ENCODE measurements around the gene EDC3. TPM values are rescaled to one million over a fixed set of nuclear protein-coding genes. Genes with fewer than 3 reads are reported as not detected.

EDC3 gene
- total and polyA plus RNA-seq, 2 experiments from 2014 or later, result 13.8 to 26.5 TPM

GRCh38 chr15:74696398-74696729 is 540 bp upstream of the EDC3 start (continued):
- TF ChIP-seq, protein P1, sequence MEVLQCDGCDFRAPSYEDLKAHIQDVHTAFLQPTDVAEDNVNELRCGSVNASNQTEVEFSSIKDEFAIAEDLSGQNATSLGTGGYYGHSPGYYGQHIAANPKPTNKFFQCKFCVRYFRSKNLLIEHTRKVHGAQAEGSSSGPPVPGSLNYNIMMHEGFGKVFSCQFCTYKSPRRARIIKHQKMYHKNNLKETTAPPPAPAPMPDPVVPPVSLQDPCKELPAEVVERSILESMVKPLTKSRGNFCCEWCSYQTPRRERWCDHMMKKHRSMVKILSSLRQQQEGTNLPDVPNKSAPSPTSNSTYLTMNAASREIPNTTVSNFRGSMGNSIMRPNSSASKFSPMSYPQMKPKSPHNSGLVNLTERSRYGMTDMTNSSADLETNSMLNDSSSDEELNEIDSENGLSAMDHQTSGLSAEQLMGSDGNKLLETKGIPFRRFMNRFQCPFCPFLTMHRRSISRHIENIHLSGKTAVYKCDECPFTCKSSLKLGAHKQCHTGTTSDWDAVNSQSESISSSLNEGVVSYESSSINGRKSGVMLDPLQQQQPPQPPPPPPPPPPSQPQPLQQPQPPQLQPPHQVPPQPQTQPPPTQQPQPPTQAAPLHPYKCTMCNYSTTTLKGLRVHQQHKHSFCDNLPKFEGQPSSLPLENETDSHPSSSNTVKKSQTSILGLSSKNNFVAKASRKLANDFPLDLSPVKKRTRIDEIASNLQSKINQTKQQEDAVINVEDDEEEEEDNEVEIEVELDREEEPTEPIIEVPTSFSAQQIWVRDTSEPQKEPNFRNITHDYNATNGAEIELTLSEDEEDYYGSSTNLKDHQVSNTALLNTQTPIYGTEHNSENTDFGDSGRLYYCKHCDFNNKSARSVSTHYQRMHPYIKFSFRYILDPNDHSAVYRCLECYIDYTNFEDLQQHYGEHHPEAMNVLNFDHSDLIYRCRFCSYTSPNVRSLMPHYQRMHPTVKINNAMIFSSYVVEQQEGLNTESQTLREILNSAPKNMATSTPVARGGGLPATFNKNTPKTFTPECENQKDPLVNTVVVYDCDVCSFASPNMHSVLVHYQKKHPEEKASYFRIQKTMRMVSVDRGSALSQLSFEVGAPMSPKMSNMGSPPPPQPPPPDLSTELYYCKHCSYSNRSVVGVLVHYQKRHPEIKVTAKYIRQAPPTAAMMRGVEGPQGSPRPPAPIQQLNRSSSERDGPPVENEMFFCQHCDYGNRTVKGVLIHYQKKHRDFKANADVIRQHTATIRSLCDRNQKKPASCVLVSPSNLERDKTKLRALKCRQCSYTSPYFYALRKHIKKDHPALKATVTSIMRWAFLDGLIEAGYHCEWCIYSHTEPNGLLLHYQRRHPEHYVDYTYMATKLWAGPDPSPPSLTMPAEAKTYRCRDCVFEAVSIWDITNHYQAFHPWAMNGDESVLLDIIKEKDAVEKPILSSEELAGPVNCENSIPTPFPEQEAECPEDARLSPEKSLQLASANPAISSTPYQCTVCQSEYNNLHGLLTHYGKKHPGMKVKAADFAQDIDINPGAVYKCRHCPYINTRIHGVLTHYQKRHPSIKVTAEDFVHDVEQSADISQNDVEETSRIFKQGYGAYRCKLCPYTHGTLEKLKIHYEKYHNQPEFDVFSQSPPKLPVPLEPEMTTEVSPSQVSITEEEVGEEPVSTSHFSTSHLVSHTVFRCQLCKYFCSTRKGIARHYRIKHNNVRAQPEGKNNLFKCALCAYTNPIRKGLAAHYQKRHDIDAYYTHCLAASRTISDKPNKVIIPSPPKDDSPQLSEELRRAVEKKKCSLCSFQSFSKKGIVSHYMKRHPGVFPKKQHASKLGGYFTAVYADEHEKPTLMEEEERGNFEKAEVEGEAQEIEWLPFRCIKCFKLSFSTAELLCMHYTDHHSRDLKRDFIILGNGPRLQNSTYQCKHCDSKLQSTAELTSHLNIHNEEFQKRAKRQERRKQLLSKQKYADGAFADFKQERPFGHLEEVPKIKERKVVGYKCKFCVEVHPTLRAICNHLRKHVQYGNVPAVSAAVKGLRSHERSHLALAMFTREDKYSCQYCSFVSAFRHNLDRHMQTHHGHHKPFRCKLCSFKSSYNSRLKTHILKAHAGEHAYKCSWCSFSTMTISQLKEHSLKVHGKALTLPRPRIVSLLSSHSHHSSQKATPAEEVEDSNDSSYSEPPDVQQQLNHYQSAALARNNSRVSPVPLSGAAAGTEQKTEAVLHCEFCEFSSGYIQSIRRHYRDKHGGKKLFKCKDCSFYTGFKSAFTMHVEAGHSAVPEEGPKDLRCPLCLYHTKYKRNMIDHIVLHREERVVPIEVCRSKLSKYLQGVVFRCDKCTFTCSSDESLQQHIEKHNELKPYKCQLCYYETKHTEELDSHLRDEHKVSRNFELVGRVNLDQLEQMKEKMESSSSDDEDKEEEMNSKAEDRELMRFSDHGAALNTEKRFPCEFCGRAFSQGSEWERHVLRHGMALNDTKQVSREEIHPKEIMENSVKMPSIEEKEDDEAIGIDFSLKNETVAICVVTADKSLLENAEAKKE (CRISPR knock-in tag; IDR thresholded peaks at IDR 0.05), result no peak
- TF ChIP-seq NANOG (IDR thresholded peaks at IDR 0.05; ENCODE audit: borderline replicate concordance) (no peak), EZH2phosphoT487 (IDR thresholded peaks at IDR 0.05; ENCODE audit: unreplicated experiment) (no peak)
- TF ChIP-seq, protein P2, sequence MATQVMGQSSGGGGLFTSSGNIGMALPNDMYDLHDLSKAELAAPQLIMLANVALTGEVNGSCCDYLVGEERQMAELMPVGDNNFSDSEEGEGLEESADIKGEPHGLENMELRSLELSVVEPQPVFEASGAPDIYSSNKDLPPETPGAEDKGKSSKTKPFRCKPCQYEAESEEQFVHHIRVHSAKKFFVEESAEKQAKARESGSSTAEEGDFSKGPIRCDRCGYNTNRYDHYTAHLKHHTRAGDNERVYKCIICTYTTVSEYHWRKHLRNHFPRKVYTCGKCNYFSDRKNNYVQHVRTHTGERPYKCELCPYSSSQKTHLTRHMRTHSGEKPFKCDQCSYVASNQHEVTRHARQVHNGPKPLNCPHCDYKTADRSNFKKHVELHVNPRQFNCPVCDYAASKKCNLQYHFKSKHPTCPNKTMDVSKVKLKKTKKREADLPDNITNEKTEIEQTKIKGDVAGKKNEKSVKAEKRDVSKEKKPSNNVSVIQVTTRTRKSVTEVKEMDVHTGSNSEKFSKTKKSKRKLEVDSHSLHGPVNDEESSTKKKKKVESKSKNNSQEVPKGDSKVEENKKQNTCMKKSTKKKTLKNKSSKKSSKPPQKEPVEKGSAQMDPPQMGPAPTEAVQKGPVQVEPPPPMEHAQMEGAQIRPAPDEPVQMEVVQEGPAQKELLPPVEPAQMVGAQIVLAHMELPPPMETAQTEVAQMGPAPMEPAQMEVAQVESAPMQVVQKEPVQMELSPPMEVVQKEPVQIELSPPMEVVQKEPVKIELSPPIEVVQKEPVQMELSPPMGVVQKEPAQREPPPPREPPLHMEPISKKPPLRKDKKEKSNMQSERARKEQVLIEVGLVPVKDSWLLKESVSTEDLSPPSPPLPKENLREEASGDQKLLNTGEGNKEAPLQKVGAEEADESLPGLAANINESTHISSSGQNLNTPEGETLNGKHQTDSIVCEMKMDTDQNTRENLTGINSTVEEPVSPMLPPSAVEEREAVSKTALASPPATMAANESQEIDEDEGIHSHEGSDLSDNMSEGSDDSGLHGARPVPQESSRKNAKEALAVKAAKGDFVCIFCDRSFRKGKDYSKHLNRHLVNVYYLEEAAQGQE (IDR thresholded peaks at IDR 0.05; ENCODE audit: unreplicated experiment), result no peak

DNA sequence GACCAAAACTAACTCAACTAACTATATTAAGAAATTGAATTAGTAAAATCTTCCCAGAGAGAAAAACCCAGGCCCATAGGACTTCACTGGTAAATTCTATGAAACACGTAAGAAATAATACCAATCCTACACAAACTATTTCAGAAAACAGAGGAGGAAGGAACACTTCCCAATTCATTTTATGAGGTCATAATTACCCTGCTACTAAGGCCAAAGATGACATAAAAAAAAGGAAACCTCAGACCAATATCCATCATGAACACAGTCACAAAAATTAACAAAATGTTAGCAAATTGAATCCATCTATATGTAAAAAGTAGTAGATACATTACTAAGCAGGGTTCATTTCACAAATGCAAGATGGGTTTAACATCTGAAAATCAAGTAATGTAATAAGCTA is 3.5 kb downstream of the EDC3 start:
- peaks cover 8% of the 10 kb centered on the region; the same call in 2 of the 3 replicates for H3K4me1 Mint-ChIP-seq
- Histone ChIP-seq H3K36me3 (ENCODE audit: insufficient read depth) (no peaks in the 10 kb centered on the region), H2AFZ (no peak overlapping the region), H3K4me2 (no peak overlapping the region), H3K4me3 (no peak overlapping the region), H3K27ac (ENCODE audit: low read depth) (no peak overlapping the region), H4K20me1 (replicated peaks; ENCODE audit: insufficient read depth) (peaks cover 27% of the 10 kb centered on the region), H3K27me3 (ENCODE audit: insufficient read depth) (no peaks in the 10 kb centered on the region), H3K4me1 (ENCODE audit: insufficient read depth) (peaks cover 4% of the 10 kb centered on the region; the same call in 1 of the 2 replicates), H3K79me2 (replicated peaks; ENCODE audit: insufficient read depth) (peaks cover 84% of the 10 kb centered on the region), H3F3A (replicated peaks; ENCODE audit: low read depth) (no peaks in the 10 kb centered on the region; the same call in 1 of the 2 replicates), H3K9me2 (ENCODE audit: insufficient read depth) (no peaks in the 10 kb centered on the region)
- ATAC-seq (no peak), DNase-seq (ENCODE audit: low spot score) (no peak)
- H3K9me3 Mint-ChIP-seq, result no peaks in the 10 kb centered on the region; the same call in 2 of the 3 replicates
- no peaks in the 10 kb centered on the region for H3K36me3 Mint-ChIP-seq (ENCODE audit: low read depth)
- H3K4me3 Mint-ChIP-seq, result no peak overlapping the region
- peaks cover 11% of the 10 kb centered on the region for H3K27me3 Mint-ChIP-seq (ENCODE audit: insufficient read depth, low read depth, poor library complexity)
- H3K27ac Mint-ChIP-seq, result no peak overlapping the region
- no peak for TF ChIP-seq ZNF331 (CRISPR knock-in tag; IDR thresholded peaks at IDR 0.05; ENCODE audit: low read depth)
- TF ChIP-seq, protein P1 (CRISPR knock-in tag; IDR thresholded peaks at IDR 0.05), result no peak
- no peak for TF ChIP-seq STAT1 (IDR thresholded peaks at IDR 0.05; ENCODE audit: unreplicated experiment)
- TF ChIP-seq NANOG (IDR thresholded peaks at IDR 0.05; ENCODE audit: borderline replicate concordance), result no peak

All from GM23338 (cell line).